Midbrain (tissue), 1 donor: ENCODE data around the gene PRSS23.
A peak's percentile ranks its signal among the peaks of the same experiment; 100 is the strongest.
"Not testable (repeated sequence)": the region's sequence is repeated elsewhere in the genome, so short reads cannot be mapped to it uniquely, and the experiment has no call there.

Source experiments
- DNase-seq: peaks from one replicate; lab custom pipeline; 2025; lab: John Stamatoyannopoulos, UW

The PRSS23 gene

GRCh38 chr11:86815726-86816125, 15.4 kb downstream of the PRSS23 start:
- no peak for DNase-seq

- no peak for DNase-seq
These were observed 15.9 kb downstream of the PRSS23 start for GRCh38 chr11:86816251-86816726.

DNA sequence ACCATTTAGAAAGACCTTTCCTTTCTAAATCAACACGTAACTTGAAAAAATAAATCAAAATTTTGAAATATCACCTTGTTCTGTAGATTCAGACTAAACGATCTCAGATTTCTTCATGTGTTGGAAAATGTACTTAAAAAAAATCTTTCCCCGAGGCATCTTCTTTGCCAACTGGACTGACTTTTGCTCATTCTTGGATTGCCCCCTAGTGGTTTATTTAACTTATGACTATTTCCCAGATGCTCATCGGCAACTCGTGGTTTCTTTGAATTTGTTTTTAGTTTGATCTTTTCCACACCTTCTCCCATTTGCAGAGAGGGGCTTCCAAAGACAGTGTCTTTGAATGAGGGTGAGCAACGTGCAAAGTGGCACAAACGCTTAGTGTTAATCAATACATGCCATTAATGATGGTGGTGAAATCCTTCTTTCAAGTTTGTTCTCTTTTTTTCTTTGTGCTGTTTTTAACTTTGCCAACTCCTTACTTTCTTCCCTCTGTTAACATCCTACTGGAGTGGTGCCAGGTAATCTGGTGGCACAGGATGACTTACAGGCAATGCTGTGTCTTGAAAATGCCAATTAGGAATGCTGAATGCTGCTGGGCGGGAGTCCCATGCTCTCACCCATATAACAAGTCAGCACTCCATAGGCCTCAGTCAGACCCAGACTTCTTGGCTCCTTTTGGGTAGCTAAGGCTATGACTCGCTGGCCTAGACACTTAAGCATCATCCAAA, 18.3 kb downstream of the PRSS23 start:
- DNase-seq: peak; percentile 72

DNA sequence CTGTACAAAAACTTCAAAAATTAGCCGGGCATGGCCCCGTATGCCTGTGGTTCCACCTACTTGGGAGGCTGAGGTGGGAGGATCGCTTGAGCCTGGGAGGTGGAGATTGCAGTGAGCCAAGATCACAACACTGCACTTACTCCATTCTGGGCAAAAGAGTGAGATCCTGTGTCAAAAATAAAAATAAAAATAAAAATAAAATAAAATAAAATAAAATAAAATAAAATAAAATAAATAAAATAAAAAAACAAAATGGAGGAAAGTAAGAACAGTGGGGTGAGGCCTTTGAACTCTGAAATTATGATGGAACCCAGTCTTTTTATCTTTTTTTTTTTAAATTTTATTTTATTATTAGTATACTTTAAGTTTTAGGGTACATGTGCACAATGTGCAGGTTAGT, 23.8 kb downstream of the PRSS23 start:
- DNase-seq: not testable (repeated sequence)

- DNase-seq: not testable (repeated sequence)
These were observed 34.0 kb downstream of the PRSS23 start for GRCh38 chr11:86834376-86834775.

DNA sequence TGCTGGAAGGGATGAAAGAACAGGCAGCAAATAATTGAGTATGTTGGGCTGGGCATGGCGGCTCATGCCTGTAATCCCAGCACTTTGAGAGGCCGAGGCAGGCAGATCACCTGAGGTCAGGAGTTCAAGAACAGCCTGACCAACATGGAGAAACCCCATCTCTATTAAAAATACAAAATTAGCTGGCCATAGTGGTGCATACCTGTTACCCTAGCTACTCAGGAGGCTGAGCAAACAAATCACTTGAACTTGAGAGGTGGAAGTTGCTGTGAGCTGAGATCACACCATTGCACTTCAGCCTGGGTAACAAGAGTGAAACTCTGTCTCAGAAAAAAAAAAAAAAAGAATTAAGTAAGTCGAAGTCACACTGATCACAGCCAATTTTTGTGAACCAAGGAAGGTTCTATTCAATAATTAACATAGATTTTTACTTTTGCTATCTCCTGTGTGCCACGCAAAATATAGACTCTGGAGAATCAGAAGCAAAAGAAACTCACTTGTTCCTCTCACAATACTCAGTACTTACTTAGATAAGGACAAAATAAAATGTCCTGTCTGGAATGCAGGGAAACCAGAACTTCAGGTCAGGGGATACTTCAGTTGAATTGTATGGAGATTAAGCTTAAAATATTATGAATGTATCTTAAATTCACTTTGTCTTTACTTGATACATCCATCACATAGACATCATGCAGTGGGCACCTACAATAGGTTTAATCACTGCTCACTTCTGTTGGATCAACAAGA, 44.6 kb downstream of the PRSS23 start:
- not testable (repeated sequence) for DNase-seq

DNA sequence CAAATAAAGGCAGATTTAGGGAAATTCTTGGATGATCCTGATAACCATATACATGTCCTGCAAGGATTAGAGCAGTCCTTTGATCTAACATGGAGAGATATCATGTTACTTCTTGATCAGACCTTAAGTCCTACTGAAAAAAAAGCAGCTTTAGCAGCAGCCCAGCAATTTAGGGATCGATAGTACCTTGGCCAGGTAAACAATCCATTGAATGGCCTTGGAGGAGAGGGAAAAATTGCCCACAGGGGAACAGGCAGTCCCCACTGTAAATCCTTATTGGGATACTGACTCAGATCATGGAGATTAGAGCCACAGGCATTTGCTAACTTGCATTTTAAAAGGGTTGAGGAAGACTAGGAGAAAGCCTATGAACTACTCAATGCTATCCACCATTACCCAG, 47.8 kb downstream of the PRSS23 start:
- no peak for DNase-seq

GRCh38 chr11:86849679-86850078, 49.3 kb downstream of the PRSS23 start:
- DNase-seq: no peak
